ENCODE data around the gene C1QTNF12. TPM values are rescaled to one million over a fixed set of nuclear protein-coding genes. Genes with fewer than 3 reads are reported as not detected.
A peak's percentile ranks its signal among the peaks of the same experiment; 100 is the strongest.
"Not testable (repeated sequence)": the region's sequence is repeated elsewhere in the genome, so short reads cannot be mapped to it uniquely, and the experiment has no call there.

The C1QTNF12 gene
- total and polyA plus RNA-seq, 12 donors, result 0.42 to 2.3 (median 1.1) TPM; not detected in 1

- intact Hi-C loops (cut with DNase I), result loop anchor here in 4 of 10 donors (5.0 kb wide), 2 partner anchors 132 to 137 kb away; partner anchors contain the start of gene C1orf159 (in 1 of the 4)
- H3K9me3 ChIP-seq, result no peaks in the 10 kb centered on the region
- H3K27me3 ChIP-seq, result no peaks in the 10 kb centered on the region
- H3K27ac ChIP-seq, result no peak overlapping the region
- no peak for DNase-seq
- H3K4me3 ChIP-seq, result no peak overlapping the region
- no peak for TF ChIP-seq CTCF (IDR thresholded peaks at IDR 0.05)
- 89 to 91% methylated on average over 21 of the region's 21 CpGs for WGBS, 2 donors
- ATAC-seq, result no peak
- H3K4me1 ChIP-seq, result peaks cover 0 to 6% (median under 1%) of the 10 kb centered on the region in 9 donors
- H3K36me3 ChIP-seq, result peaks cover 0 to 70% (median 37%) of the 10 kb centered on the region in 9 donors
These were observed 8.1 kb upstream of the C1QTNF12 start for GRCh38 chr1:1254667-1254998.

- Histone ChIP-seq H3K27me3 (no peaks in the 10 kb centered on the region), H3K36me3 (peaks cover 0 to 65% (median 37%) of the 10 kb centered on the region in 9 donors), H3K27ac (no peak overlapping the region), H3K9me3 (no peaks in the 10 kb centered on the region), H3K4me3 (no peak overlapping the region), H3K4me1 (peaks cover 0 to under 1% (median 0%) of the 10 kb centered on the region in 9 donors)
- DNase-seq (no peak), ATAC-seq (no peak)
- TF ChIP-seq CTCF (IDR thresholded peaks at IDR 0.05), result no peak
- intact Hi-C loops (cut with DNase I), result loop anchor here in 4 of 10 donors (5.0 kb wide), 2 partner anchors 132 to 137 kb away; partner anchors contain the start of gene C1orf159 (in 1 of the 4)
- WGBS, 2 donors, result 95 to 96% methylated on average over 43 to 50 of the region's 50 CpGs
These were observed 7.6 kb upstream of the C1QTNF12 start for GRCh38 chr1:1253972-1254666.

GRCh38 chr1:1253314-1253713 is 6.8 kb upstream of the C1QTNF12 start:
- H3K36me3 ChIP-seq, result peaks cover 0 to 57% (median 37%) of the 10 kb centered on the region in 9 donors
- H3K27me3 ChIP-seq, result peaks cover 0 to 2% (median 0%) of the 10 kb centered on the region in 7 donors
- no peak overlapping the region for H3K27ac ChIP-seq
- intact Hi-C loops (cut with DNase I), result loop anchor here in 4 of 10 donors (5.0 kb wide), 2 partner anchors 131 to 136 kb away; partner anchors contain the start of gene C1orf159 (in 1 of the 4)
- ATAC-seq (no peak), DNase-seq (no peak)
- no peak overlapping the region for H3K4me3 ChIP-seq
- 89 to 95% methylated on average over 12 of the region's 12 CpGs for WGBS, 2 donors
- H3K9me3 ChIP-seq, result no peaks in the 10 kb centered on the region
- no peak for TF ChIP-seq CTCF (IDR thresholded peaks at IDR 0.05)
- H3K4me1 ChIP-seq, result no peaks in the 10 kb centered on the region

- H3K27me3 ChIP-seq, result peaks cover 7 to 24% (median 20%) of the 10 kb centered on the region in 7 donors
- H3K36me3 ChIP-seq, result peaks cover 0 to 42% (median 30%) of the 10 kb centered on the region in 9 donors
- H3K27ac ChIP-seq, result no peak overlapping the region
- TF ChIP-seq CTCF (IDR thresholded peaks at IDR 0.05), result no peak
- H3K4me3 ChIP-seq, result no peak overlapping the region
- intact Hi-C loops (cut with DNase I), result loop anchor here in 5 of 10 donors (2.0 to 5.0 kb wide), 3 partner anchors 128 to 134 kb away; partner anchors contain the start of gene C1orf159 (in 1 of the 5)
- peaks cover 0 to 5% (median 0%) of the 10 kb centered on the region in 9 donors for H3K4me1 ChIP-seq
- DNase-seq (no peak), ATAC-seq (peak in 2 of 8 donors; percentile 20 to 21)
- no peaks in the 10 kb centered on the region for H3K9me3 ChIP-seq
- 78 to 83% methylated on average over 16 of the region's 16 CpGs for WGBS, 2 donors
These were observed 4.3 kb upstream of the C1QTNF12 start for GRCh38 chr1:1250786-1251284.

DNA sequence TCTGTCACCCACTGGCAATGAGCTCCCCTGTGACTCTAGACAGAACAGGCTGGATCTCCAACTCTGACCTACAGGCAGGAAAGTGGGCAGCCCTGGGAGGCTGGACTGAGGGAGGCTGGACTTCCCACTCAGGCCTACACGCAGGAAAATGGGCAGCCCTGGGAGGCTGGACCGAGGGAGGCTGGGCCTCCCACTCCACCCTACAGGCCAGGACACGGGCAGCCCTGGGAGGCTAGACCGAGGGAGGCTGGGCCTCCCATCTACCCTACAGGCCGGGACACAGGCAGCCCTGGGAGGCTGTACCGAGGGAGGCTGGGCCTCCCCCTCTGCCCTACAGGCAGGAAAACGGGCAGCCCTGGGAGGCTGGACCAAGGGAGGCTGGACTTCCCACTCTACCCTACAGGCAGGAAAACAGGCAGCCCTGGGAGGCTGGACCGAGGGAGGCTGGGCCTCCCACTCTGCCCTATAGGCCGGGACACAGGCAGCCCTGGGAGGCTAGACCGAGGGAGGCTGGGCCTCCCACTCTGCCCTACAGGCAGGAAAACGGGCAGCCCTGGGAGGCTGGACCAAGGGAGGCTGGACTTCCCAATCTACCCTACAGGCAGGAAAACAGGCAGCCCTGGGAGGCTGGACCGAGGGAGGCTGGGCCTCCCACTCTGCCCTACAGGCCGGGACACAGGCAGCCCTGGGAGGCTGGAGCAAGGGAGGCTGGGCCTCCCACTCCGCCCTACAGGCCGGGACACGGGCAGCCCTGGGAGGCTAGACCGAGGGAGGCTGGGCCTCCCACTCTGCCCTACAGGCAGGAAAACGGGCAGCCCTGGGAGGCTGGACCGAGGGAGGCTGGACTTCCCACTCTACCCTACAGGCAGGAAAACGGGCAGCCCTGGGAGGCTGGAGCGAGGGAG is 1.7 kb upstream of the C1QTNF12 start:
- not testable (repeated sequence) for DNase-seq, ATAC-seq

More for the DNA sequence above, 1.7 kb upstream of the C1QTNF12 start:
- Histone ChIP-seq H3K27me3 (peaks cover 13 to 36% (median 27%) of the 10 kb centered on the region in 7 donors), H3K36me3 (peaks cover 0 to 17% (median 5%) of the 10 kb centered on the region in 9 donors)
- H3K9me3 ChIP-seq, H3K27ac ChIP-seq, H3K4me3 ChIP-seq, H3K4me1 ChIP-seq: not testable (repeated sequence)
- intact Hi-C loops (cut with DNase I), result loop anchor here in 3 of 10 donors (5.0 to 10.0 kb wide), 2 partner anchors 123 to 126 kb away; no protein-coding TSS in a partner anchor
- 91 to 93% methylated on average over 21 of the region's 21 CpGs for WGBS, 2 donors
